ENCODE results near the gene PTX3.

DNA sequence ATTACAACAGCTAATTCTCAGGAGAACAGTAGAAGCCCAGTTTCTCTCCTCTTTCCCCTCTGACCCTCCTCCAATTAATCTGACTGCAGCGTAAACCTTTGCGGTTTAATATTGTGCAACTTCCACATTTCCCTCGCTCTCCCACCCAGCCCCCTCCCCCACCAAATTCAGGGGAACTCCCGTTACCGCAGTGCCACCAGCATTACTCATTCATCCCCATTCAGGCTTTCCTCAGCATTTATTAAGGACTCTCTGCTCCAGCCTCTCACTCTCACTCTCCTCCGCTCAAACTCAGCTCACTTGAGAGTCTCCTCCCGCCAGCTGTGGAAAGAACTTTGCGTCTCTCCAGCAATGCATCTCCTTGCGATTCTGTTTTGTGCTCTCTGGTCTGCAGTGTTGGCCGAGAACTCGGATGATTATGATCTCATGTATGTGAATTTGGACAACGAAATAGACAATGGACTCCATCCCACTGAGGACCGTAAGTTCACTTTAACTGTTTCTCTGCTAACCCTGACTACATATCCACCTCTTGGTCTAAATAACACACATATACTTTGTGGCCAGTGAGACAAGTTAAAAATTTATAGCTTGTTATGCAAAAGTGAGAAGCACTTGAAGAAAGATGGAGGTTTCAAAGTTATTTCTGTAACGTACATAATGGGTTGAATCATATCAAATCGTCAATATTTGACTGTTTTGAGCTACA lies at the start of gene PTX3:
- TF ChIP-seq CTCF (conservative IDR thresholded peaks at IDR 0.05; ENCODE audit: low read length) (no peak), EZH2phosphoT487 (IDR thresholded peaks at IDR 0.05; ENCODE audit: borderline replicate concordance, low read depth, low read length) (no peak)
